ENCODE measurements around the gene GPS2.

GRCh38 chr17:7352910-7353635 lies 37.9 kb upstream of the GPS2 start:
- TF ChIP-seq, protein P1, sequence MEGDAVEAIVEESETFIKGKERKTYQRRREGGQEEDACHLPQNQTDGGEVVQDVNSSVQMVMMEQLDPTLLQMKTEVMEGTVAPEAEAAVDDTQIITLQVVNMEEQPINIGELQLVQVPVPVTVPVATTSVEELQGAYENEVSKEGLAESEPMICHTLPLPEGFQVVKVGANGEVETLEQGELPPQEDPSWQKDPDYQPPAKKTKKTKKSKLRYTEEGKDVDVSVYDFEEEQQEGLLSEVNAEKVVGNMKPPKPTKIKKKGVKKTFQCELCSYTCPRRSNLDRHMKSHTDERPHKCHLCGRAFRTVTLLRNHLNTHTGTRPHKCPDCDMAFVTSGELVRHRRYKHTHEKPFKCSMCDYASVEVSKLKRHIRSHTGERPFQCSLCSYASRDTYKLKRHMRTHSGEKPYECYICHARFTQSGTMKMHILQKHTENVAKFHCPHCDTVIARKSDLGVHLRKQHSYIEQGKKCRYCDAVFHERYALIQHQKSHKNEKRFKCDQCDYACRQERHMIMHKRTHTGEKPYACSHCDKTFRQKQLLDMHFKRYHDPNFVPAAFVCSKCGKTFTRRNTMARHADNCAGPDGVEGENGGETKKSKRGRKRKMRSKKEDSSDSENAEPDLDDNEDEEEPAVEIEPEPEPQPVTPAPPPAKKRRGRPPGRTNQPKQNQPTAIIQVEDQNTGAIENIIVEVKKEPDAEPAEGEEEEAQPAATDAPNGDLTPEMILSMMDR (IDR thresholded peaks at IDR 0.05; ENCODE audit: low read depth, low read length) = no peak
- TF ChIP-seq EZH2phosphoT487 (IDR thresholded peaks at IDR 0.05; ENCODE audit: low read depth) = no peak

Measured in OCI-LY3 (cell line).